Right lung (tissue), 5 donors: ENCODE data around the gene STK32C. TPM values are rescaled to one million over a fixed set of nuclear protein-coding genes. Genes with fewer than 3 reads are reported as not detected.
"Not testable (repeated sequence)": the region's sequence is repeated elsewhere in the genome, so short reads cannot be mapped to it uniquely, and the experiment has no call there.

ENCODE experiments used
- DNase-seq, 2 donors: peaks; one replicate each; pipeline ENCODE4 v3.0.0-alpha.2; 2013
- polyA plus RNA-seq, 5 donors: library from polyadenylated mRNA; unstranded; fragments of 120-200 nt; gene quantifications; one replicate each; pipeline versions ENCODE4 v1.2.1 to v1.2.3, GENCODE V29; 2013; ENCODE audit warnings: inconsistent platforms in 1 of 5, low replicate concordance in 1 of 5; ENCODE audit not compliant: insufficient read length in 5 of 5, insufficient read depth in 1 of 5

The STK32C gene
- polyA plus RNA-seq, 5 donors: 8.6 to 14.1 (median 10.5) TPM

GRCh38 chr10:132232981-132233380 is 74.8 kb downstream of the STK32C start:
- DNase-seq: no peak

GRCh38 chr10:132232023-132232951 is 75.5 kb downstream of the STK32C start:
- DNase-seq: no peak

- no peak for DNase-seq
Observed at GRCh38 chr10:132231656-132232022, 76.1 kb downstream of the STK32C start.

DNA sequence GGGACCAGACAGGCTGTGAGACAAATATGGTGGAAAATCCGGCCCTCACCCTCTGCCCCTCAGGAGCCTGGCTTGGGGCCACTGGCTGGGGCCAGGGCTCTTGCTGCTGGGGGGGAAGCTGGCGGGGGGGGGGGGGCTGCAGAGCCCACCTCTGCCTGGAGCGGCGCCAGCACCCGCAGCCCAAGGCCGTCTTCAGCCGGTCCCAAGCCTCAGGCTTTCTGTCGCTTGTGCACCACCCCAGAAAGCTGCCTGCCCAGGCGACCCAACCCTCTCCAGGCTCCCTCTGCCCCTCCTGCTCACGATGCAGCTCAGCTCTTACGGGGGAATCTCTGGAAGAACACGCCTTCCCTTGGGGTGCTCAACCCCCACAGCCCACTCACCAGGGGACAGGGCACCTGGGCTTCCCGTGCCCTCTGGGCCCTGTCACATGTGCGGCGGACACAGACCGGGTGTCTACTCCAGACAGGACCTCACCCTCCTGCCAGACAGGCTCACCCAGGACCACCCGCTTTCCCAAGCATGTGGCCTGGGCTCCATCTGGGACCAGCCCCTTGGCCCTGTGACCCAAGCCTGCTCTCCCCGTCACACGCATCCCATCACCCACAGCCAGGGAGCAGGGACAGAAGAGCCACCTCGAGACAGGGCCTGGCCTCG is 77.1 kb downstream of the STK32C start:
- DNase-seq: no peak

- DNase-seq: no peak
Observed at GRCh38 chr10:132229834-132230556, 77.8 kb downstream of the STK32C start.

GRCh38 chr10:132229096-132229495 is 78.7 kb downstream of the STK32C start:
- DNase-seq: no peak

DNA sequence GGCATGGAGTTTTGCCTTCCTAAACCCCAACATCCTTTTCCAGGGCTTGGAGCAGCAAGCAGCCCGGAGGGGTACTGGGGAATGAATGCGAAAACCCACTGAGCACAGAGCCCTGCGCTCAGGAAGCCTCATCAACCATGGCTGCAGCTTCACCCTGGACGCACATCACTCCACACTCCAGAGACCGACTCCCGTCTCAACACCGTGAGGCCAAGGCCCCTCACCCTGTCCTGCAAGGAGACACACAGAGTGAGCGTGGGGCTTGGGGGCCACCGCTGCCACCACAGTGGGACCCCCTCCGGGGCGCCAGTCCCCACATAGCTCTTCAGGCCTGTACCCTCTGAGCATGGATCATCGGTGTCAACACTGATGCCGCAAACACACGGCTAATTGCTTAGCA is 79.1 kb downstream of the STK32C start:
- DNase-seq: no peak

GRCh38 chr10:132227851-132228390 is 79.8 kb downstream of the STK32C start:
- no peak for DNase-seq

DNA sequence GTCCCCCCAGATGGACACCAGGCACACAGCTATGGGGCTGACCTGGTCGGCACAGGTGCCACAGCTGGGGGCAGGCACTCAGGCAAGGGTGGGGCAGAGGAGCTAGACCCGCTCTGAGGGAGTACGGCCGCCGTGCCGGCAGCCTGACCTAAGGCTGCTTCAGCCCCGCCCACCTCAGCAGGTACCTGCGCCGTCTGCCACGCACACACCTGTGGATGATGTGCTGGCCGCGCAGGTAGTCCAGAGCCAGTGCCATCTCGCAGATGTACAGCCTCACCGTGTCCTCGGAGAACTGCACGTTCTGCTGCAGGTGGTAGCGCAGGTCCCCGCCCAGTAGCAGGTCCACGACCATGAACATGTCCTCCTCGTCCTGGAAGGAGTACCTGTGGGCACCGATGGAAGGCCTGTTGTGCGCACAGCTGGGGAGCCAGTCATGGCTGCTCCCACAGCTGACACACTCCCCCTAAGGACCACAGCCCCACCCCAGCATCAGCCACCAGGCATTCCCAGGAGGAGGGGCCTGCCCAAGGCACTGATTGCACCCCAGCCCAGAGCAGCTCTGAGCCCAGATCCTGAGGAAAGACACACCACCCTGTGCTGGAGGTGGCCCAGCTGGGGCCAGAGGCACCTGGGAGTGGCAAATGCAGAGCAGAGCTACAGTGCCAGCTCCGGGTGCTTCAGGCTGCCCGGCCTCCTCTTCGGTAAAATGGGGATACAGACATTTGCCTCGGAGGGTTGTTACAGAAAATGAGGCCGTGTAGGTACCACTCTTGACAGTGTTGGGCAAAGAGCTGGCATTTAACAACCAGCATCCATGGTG is 81.0 kb downstream of the STK32C start:
- no peak for DNase-seq

- DNase-seq: no peak
Observed at GRCh38 chr10:132225849-132226205, 81.9 kb downstream of the STK32C start.

DNA sequence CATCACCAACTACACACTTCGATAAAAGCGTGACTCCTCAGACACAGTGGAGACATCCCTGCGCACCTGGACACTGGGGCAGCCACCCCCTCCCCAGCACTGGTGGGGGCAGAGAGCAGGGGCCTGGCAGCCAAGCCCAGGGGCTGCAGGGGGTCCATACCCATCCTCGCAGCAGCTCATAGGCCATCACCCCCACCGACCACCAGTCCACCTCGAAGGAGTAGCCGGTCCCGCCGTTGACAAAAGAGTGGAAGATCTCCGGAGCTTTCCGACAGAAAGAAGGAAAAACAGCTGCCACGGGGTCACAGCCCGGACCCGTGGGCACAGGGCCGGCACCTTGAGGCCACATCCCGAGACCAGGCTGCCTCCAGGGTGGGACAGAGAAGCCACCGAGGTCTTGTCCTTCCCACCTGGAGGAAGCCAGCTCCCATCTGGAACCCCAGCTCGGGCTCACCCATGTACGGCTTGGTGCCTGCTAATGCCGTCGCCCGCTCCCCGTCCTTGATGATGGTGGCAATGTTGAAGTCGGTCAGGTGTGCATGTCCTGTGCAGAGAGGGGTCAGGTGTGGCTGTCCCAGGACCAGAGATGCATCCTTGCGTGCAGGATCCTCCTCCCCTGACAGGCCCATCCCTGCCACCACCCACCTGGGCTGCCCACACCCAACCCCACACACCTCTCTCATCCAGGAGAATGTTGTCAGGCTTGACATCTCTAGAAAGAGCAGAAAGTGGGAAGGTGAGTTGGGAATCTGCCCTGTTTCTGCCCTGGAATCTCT is 82.5 kb downstream of the STK32C start:
- DNase-seq: no peak

DNA sequence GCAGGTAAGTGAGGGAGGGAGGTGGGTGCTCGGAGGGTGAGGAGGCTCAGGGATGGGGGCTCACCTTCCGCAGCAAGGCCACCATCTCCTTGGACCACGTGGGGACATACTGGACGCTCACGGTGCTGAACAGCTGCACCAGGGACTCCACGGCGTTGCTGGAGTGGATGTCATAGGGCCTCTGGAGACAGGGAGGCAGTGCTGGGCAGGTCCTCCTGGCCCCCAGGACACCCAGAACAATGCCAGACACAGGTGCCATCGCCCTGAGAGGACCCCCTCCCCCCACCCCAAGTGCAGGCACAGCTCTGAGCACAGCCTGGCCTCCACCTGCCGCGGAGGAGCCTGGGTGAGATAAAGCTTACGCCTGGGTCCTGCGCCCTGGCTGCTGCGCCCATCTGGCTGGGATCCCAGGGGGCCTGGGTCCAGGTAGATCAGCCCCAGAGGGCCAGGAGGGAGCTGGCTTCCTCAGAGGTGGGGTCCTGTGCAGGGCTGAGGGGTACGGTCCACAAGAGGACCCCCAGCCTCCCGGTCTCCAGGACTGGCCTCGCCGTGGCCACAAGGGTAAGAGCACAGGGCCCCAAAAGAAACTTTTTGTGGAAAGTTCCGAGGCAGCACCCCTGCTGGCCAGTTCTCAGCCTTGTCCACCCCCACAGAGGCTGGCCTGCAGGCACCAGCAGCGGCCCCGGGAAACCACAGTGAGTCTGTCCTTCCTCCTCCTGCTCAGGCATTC is 83.2 kb downstream of the STK32C start:
- DNase-seq: no peak

DNA sequence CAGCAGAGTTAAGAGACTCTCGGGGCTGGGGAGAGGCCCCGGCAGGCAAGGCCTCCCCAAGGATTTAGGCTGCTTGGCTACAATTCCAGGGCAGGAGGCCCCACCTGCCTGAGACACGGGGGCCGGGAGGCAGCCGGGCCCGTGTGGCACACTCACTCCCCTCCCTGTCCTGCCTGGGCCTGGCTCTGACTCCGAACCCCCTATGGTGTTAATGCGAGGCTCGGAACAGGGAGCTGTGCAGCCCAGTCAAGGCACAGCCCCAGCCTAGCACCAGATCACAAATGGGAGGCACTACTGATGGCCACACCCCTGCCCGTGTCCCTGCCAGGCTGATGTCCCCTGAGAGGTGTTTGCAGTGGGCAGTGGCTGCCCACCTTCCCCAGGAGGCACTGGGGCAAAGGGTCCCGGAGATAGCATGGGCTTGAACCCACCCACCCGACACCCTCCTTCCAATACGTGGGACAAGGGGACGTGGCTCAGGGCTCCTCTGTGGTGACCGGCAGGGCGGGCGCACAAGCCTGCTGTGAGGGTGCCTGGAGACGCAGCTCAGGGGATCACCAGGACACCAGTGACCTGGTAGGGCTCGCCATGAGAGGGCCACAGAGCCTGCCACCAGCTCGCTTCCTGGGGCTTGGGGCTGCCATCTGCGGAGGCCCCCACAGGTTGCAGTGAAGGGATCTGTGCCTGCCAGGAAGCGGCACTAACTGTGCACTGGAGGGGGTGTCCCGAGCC is 84.0 kb downstream of the STK32C start:
- DNase-seq: no peak

- DNase-seq: peak; percentile 47 to 63
Observed at GRCh38 chr10:132223156-132223590, 84.6 kb downstream of the STK32C start.

- DNase-seq: no peak
Observed at GRCh38 chr10:132222726-132223125, 85.0 kb downstream of the STK32C start.

DNA sequence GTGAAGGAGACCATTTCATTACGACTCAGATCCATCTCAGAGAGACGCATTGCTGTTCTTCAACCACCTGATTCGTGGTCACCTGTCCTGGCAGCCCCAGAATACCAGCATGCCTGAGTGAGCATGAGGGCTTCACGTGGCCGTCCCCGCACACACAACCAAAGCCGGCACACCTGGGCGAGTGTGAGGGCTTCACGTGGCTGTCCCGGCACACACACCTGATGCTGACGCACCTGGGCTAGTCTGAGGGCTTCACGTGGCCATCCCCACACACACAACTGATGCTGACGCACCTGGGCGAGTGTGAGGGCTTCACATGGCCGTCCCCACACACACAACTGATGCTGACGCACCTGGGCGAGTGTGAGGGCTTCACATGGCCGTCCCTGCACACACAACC is 86.8 kb downstream of the STK32C start:
- not testable (repeated sequence) for DNase-seq

GRCh38 chr10:132220061-132220460 is 87.7 kb downstream of the STK32C start:
- no peak for DNase-seq

DNA sequence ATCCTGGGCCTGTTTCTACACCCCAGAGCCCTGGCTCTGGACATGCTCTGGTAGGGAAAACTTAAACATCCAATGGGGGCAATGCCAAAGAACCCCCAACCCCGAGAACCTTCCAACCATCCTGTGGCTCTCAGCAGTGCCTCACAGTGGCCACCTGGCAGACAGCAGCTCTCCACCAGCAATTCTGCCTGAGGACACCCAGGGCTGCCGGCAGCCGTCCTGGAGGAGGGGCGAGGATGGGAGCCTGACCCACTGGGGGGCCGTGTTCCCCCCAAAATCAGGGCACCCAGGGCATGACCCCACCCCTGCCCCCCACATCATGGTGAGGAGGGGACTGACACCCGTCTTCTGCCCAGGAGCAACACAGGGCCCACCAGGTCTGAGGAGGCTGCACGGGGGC is 88.3 kb downstream of the STK32C start:
- DNase-seq: no peak

- DNase-seq: not testable (repeated sequence)
Observed at GRCh38 chr10:132216441-132216840, 91.3 kb downstream of the STK32C start.
